ENCODE measurements around the gene ERP44.
"Not testable (repeated sequence)": the region's sequence is repeated elsewhere in the genome, so short reads cannot be mapped to it uniquely, and the experiment has no call there.

ERP44 gene

GRCh38 chr9:100067990-100068389 lies 30.8 kb downstream of the ERP44 start:
- not testable (repeated sequence) for DNase-seq (ENCODE audit: low read depth, low spot score)

DNA sequence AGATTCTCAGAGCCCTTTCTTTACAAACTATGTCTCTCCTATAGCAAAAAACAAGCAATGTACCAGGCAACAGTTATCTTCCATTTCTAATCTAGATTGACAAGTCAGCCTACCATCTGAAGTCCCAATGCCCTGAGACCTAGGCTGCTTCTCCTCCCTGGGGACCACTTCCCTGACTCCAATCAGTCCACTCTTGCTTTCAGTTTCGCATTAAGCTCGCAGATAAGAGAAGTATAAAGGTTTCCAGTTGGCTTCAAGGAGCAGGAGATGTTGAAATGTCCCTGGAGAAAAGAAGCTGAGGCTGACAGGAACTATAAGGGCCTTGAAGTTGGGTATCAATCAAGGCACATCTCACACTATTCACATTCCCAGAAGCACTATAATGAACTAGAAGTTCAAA lies 32.3 kb downstream of the ERP44 start:
- no peak for DNase-seq (ENCODE audit: low read depth, low spot score)

- DNase-seq (ENCODE audit: low read depth, low spot score) = no peak
Measured at GRCh38 chr9:100064872-100065581, 33.8 kb downstream of the ERP44 start.

GRCh38 chr9:100063185-100063584 lies 35.6 kb downstream of the ERP44 start:
- DNase-seq (ENCODE audit: low read depth, low spot score) = no peak

DNA sequence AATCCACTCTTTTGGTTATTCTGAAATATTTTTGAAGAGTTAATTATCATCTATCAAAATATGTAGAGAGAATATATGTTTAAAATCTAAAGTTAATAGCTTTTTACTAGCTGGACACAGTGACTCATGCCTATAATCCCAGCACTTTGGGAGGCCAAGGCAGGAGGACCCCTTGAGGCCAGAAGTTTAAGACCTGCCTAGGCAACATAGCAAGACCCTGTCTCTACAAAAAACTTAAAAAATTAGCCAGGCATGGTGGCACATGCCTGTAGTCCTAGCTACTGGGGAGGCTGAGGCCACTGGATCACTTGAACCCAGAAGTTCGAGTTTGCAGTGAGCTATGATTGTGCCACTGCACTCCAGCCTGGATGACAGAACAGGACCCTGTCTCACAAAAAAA lies 36.1 kb downstream of the ERP44 start:
- DNase-seq (ENCODE audit: low read depth, low spot score) = not testable (repeated sequence)

DNA sequence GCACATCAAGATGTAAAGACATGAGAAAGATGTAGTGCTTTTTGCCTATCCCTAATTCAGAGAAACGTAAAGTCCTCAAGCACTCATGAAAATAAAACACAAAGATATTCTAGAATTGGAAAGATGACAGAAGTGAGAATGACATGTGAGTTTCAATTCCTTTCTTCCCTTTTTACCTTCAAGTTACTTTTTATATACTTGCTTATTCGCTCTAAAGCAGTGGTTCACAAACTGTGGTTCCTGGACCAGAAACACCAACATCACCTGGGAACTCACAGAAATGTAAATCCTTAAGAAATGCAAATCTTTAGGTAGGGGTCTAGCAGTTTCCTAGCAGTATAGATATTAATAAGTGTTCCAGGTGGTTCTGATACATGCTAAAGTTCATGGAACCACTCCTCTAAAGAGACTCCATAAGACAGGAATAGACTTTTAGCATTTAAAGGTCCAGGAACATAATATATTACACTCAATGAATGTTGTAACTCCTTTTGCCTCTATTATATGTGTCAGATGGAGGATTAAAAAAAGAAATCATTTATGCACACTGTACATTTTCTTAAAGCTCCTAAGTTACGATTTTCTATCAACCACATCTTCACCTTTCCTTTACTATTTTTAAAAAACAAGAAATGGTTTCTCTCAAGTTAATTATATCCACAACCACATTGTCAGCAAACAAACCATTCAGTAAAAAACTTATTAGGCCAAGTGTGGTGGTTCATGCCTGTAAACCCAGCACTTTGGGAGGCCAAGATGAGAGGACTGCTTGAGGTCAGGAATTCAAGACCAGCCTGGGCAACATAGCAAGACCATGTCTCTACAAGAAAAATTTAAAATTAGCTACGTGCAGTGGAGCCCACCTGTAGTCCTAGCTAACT lies 39.9 kb downstream of the ERP44 start:
- DNase-seq (ENCODE audit: low read depth, low spot score) = no peak

GRCh38 chr9:100057624-100058023 lies 41.2 kb downstream of the ERP44 start:
- DNase-seq (ENCODE audit: low read depth, low spot score) = no peak

- DNase-seq (ENCODE audit: low read depth, low spot score) = no peak
Measured at GRCh38 chr9:100056561-100056960, 42.2 kb downstream of the ERP44 start.

DNA sequence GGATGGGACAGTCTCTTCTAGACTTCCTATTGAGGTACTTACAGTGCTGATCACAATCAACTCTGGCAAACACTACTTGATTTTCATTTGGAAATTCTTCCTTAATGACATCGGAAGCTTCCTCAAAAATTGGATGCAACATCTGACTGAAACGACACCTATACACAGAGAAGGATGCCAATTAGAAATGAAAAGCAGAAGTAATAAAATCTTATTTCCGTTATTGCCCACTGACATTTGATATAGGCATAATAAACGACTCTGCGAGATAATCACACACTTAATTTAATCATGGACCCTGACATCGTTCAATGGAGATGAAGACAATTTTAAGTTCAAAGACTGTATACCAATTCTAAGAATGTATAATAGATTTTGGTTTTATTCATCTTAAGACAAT lies 46.4 kb downstream of the ERP44 start:
- no peak for DNase-seq (ENCODE audit: low read depth, low spot score)

- no peak for DNase-seq (ENCODE audit: low read depth, low spot score)
Measured at GRCh38 chr9:100049551-100049950, 49.2 kb downstream of the ERP44 start.

DNA sequence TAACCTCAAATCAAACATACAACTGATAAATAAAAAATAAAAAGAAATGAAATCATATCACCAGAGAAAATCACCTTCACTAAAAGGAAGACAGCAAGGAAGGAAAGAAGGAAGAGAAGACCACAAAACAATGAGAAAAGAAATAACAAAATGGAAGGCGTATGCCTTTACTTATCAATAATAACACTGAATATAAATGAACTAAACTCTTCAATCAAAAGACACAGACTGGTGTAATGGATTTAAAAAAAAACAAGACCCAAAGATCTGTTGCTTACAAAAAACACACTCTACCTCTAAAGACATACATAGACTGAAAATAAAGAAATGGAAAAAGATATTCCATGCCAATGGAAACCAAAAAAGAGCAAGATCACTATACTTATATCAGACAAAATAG lies 60.3 kb downstream of the ERP44 start:
- no peak for DNase-seq (ENCODE audit: low read depth, low spot score)

DNA sequence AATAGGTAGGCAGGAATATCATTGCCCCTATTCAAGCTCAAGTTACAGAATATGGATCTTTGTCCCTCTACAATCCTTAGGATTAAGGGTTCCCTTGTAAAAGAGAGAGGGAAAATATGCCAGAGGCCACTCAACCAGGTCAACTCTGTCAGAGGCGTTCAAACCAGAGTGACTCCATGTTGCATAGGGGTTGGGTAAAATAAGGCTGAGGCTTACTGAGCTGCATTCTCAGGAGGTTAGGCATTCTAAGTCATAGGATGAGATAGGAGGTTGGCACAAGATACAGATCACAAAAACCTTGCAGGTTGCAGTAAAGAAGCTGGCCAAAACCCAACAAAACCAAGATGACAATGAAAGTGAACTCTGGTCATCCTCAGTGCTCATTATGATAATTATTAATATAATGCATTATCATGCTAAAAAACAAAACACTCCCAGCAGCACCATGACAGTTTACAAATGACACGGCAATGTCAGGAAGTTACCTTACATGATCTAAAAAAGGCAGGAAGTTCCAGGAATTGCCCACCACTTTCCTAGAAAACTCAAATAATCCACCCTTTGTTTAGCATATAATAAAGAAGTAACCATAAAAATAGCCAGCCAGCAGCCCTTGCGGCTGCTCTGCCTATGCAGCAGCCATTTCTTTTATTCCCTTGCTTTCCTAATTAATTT lies 64.8 kb downstream of the ERP44 start:
- DNase-seq (ENCODE audit: low read depth, low spot score) = no peak

GRCh38 chr9:100030548-100030947 lies 68.3 kb downstream of the ERP44 start:
- no peak for DNase-seq (ENCODE audit: low read depth, low spot score)

GRCh38 chr9:100029251-100029650 lies 69.5 kb downstream of the ERP44 start:
- DNase-seq (ENCODE audit: low read depth, low spot score) = no peak

GRCh38 chr9:100028201-100028784 lies 70.5 kb downstream of the ERP44 start:
- DNase-seq (ENCODE audit: low read depth, low spot score) = peak; percentile 24

GRCh38 chr9:100027543-100027942 lies 71.3 kb downstream of the ERP44 start:
- DNase-seq (ENCODE audit: low read depth, low spot score) = no peak

DNA sequence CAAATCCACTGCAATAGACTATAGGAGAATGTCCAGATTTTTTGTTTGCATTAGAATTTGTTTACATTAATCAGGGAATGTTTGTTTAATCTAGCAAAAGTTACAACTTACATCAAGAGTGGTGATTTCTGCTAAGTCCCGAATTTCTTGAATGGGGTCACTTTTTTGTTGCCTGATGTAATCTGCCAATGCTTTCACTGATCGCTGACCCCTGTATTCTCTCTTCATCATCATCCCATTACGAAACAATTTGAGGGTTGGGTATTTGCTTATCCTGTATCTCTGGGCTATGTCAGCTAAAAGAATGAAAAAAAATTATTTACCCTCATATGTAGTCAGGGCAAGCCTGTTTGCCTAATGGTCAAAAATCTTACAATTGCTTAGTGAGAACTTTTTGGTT lies 76.9 kb downstream of the ERP44 start:
- no peak for DNase-seq (ENCODE audit: low read depth, low spot score)

DNA sequence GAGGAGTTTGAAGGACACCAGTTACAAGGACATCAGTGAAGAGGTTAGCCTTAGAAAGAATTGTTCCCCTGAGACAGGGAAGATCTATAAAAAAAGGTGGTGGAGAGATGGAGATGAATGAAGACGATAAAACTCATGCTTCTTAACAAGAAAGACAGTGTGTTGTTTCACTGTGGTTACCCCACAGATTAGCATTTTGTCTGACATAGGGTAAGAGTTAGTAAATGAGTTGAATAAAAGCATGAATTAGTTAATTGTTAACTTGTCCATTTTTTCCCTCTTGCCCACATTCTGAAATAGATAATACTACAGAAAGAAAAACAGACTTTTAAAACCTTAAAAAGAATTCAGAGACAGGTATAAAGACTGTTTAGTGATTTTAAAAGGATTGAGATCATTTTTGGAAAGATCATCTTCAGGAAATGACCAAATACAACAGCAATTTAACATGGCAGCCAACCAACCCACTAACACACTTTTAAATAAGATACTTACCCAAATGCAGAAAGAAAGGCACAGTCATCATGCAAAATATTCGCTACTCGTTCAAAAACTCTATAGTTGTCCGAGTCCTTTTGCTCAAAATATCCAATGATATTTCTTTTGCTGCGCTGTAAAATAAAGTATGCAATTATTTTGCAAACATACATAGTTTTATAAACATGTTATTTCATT lies 78.5 kb downstream of the ERP44 start:
- DNase-seq (ENCODE audit: low read depth, low spot score) = no peak

DNA sequence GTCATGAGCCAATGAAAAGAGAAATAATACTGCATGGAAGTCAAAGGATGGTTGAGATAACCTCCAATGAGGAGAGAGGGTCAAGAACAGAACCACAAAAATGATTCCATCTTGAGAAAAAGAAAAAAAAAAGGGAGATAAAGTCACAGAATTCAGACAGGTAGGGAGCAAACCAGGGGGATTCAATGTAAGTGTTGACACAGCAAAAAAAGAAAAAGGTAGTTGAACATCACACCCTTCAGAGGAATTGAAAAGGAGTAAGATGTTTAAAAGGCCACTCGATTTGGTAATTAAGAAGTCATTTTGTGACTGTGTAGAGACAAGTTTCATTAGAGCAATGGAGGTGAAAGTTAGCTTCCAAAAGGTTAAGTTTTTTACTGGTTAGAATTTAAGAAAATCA lies 79.3 kb downstream of the ERP44 start:
- DNase-seq (ENCODE audit: low read depth, low spot score) = no peak

DNA sequence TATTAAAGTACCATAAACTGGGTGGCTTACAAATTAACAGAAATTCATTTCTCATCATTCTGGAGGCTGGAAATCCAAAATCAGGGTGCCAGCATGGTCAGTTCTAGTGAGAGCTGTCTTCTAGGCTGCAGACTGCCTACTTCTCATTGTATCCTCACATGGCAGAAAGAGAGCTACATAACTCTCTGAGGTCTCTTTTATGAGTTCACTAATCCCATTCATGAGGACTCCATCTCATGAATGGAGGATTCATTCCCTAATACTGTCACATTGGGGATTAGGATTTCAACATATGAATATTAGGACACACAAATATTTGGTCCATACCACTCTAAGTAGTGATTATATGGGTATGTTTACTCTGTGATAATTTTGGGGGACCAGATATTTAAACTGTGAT lies 84.0 kb downstream of the ERP44 start:
- DNase-seq (ENCODE audit: low read depth, low spot score) = no peak

DNA sequence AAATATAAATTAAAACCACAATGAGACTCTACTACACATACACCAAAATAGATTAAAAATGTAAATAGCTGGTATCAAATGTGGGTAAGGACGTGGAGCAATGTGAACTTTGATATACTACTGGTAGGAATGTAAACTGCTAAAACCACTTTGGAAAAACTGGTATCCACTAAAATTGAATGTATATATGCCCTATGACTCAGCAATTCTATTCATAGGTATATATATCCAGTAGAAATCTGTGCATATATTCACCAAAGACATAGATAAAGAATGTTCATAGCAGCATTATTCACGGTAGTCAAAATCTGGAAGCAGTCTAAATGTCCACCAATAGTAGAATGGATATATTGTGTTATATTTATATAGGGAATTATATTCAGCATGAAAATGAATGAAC lies 85.2 kb downstream of the ERP44 start:
- no peak for DNase-seq (ENCODE audit: low read depth, low spot score)

DNA sequence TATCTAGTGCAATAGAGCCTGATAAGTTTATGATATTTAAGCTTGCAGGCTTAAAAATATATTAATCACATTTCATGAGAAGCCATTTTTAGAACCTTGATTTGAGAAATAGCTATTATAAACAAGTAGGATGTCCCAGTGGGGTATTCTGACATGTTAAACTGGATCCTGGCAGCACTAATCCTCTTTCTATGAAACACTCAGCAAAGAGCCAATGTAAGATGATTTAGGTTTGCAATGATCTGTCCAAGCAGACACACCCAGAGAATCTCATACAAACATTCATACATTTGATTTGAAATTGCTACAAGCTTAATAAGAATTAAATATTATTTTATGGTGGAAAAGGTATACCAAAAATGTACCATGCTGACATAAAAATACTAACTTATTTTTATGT lies 86.5 kb downstream of the ERP44 start:
- DNase-seq (ENCODE audit: low read depth, low spot score) = no peak

All from activated CD4-positive, CD25-positive, alpha-beta regulatory T cell treated with anti-CD3 and anti-CD28 coated beads, Interleukin-2, amount 50 U/mL, for 16 hours (primary cell).